Activated CD4-positive, CD25-positive, alpha-beta regulatory T cell (primary cell): ENCODE data around the gene AGPS.

Source experiments
- DNase-seq, 4 experiments: peaks; one replicate each; lab custom pipeline; 2025; lab: John Stamatoyannopoulos, UW

The AGPS gene

DNA sequence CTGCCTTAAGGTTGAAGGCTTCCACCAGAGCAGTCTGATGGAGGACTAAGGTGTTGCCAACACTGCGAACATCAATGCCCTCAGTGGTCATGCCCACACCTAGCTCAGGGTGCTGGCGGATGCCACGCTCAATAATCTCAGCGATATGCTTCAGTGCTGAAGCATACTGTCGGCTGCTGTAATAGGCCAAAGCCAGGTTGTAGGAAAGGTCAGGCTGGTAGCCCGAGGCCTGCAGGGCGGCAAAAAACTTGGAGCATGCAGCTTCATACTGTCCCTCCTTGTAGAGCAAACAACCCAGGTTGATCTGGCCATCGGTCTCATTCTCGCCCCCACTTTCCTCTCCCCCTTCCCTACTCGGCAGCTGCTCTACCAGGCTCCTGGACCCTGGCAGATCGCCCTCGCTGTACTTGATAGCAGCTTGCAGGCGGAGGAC is 159.4 kb downstream of the AGPS start:
- no peak for DNase-seq

DNA sequence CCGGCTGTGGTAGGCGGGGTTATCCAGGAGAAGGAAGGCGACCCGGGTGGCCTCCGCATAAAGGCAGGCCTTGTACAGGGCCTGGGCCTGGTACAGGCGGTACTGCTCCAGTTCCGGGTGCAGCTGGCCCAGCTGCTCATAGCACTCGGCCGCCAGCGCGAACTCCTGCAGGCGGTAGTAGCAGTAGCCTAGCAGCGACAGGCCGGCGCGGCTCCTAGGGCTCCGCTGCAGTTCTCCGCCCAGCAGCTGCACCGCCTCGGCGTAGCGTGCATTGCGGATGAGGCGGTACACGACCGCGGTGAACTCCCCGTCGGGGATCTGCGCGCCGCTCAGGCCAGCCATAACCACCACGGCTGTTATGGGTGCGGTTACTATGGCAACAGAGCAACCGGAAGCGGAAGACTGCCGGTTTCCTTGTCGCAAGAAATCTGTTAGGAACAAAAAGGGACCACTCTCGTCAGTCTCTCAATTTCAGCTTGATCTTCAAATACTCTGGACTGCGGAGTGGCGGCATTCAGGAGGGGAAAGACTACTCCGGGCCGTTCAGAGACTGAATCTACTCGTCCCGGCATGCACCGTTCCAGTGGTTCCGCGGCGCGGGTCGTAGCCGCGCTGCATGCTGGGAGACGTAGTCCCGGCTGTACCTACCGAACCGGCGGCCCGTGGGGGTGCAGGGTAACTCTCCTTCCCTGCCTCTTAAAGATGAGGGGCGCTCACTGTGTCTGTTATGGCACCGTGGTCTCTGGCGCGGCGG is 160.0 kb downstream of the AGPS start:
- DNase-seq = peak; percentile 75 to 84 (median 78)

DNA sequence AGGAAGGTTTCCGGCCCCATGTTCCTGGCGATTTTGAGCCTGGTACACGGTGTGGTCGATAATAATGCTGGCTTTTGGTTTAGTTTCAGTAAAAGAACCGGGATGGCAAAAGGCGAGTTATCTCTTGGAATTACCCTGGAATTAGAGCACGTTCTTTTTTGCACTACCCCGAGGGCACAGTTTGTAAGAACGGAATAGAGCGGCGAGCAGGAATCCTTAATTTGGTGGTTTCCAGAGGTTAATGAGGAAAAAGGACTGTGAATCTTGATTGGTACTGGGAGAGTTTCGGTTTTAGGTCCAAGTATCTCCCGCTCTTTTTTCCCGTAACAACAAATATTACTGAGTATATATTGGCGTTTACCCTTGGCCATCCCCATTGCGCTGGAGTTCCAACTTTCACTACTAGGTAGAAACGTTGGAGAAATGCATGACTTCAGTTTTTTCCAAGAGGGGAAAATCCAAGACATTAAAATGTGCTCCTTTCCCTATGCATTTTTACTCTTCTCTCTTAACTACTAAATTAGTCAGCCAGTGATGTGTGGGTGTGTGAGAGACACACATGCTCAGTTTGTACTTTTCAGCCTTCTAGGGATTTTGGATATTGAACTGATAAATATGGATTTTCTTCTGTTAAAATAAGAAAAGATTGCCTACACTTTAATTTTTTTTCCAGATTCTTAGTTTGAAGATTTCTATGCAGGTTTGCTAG is 160.8 kb downstream of the AGPS start:
- DNase-seq = no peak

DNA sequence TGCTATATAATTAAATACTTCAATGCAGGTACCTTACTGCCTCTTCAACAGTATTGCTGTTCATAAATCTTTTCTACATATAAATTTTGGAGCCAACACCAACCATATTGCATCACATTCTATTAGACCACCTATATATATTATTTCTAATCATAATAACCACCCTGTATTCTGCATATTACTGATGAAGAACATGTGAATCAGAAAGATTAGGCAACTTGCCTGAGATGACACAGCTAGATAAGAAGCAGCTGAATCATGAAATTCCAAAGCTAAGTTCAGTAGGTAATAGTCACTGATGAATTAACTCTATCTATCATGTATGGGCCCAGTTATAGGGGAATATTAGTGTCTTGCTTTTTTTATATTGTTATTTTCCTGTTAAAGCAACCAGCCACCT is 161.8 kb downstream of the AGPS start:
- DNase-seq = no peak

DNA sequence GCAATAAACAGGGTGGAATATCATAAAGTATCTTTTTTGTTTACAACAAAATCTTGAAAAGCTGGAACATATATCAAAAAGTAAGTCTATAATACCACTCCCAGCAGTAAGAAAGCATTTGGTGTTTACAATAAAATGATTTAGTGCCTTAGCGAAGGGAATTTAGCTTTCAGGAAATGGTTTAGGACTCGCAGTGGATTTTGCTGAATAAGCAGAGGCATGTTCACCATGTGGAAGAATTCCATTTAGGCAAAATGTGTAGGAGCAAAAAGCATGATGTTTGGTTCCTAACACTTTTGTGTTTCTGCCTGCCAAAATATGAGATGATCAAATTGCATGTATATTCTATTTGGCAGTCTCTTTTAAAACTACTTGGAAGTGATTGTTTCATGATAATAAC is 163.6 kb downstream of the AGPS start:
- DNase-seq = no peak

DNA sequence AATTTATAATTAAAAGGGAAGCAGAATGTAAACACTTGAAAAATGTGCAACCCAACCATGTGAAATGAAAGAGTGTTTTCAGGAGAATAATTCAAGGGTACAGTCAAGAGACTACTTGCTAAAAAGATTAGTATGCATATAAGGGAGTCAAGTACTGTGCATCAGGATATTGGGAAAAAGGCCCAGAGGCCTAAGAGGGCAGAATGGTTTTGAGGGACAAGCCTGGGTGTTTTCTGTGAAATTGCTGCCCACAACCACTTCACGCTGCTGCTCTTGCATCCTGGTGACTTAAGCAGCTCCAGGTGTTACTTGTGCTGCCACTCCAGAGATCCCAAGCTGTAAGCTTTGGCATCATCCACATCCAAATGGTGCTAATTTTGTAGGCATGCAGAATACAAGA is 165.2 kb downstream of the AGPS start:
- DNase-seq = no peak

DNA sequence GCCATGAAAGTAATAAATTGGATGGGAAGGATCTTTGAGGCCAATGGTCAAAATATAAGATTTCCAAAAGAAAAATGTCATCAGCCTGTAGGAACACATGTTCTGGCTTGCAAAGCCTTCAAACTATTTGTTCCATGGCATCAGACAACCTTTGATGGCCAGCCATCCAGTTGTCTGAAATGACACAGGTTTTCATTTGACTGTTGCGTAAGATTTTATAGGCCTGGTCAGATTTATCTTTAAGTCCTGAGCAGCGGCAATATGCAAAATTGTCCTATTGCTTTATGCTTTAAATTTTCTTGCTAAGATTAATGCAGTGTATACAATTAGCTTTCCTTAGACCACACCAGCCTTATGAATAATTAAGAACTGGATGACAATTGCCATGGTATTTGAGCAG is 167.1 kb downstream of the AGPS start:
- DNase-seq = no peak

DNA sequence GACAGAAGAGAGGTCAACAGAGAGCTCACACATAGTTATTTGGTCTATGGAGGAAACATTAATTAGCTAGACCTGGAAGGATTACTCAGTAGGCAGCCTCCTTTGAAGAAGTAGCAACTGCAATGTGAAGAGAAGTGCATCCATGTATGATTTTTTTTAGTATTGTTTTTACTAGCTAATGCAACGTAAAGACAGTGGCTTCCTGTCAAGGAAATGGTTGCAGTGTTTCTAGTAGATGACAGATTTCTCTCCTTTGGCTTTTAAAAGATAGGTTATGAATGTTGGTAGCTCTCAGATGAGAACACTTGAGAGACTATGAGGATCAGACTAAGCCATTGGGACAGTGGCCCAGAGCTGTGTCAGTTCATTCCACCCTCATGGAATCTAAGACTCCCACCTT is 175.8 kb downstream of the AGPS start:
- no peak for DNase-seq

DNA sequence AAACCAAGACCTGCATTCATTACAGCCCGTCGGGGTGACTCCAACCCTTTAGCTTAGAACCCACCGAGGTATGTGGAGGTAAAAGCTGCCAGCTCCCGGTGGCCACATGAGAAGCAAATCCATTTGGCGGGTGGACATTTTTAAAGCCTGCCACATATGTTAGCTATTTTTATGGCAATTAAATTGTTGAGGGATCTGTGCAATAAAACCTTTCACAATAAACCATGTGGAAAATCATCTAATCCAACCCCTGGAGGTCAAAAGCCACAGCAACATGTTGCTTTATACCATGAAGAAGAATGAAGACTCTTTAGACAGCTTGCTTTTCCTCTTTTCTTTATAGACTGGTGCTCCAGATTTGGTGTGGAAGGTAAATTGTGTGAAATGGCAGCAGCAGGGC is 176.3 kb downstream of the AGPS start:
- no peak for DNase-seq

DNA sequence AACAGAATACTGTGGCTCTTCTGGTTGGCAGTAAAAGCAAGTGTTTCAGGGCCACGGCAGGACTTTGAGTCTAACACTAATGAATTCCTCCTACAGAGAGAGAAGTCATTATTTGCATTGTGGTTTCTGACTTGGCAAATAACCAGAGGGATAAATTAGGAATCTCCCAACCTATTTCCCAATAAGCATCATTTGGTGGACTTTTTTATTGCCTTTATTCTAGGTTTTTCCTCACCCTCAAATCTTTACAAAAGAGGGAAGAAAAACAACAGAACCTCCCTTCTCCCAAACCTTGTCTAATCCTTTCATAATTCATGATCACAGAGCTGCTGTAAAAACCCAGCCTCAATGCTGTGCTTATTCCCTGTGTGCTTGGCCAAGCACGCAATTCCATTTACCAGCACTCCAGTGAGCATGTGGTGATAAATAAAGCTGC is 179.7 kb downstream of the AGPS start:
- DNase-seq = no peak

DNA sequence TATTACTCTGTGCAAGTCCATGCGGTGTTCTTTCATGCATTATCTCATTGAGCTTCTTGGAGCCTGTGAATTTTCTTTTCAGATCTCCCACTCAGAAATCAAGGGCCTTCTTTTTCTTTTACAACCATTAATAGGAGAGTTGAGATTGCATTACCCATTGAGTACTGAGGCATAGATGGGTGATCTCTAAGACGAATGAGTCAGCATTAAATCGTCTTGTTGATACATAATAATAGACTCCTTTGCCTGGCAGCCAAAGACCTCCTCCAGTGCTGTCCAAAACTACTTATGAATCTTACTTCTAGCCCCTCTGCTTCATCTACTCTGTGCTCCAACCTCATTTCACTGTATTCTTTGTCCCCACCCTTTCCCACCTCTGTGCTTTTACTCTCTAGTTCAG is 180.5 kb downstream of the AGPS start:
- DNase-seq = no peak

DNA sequence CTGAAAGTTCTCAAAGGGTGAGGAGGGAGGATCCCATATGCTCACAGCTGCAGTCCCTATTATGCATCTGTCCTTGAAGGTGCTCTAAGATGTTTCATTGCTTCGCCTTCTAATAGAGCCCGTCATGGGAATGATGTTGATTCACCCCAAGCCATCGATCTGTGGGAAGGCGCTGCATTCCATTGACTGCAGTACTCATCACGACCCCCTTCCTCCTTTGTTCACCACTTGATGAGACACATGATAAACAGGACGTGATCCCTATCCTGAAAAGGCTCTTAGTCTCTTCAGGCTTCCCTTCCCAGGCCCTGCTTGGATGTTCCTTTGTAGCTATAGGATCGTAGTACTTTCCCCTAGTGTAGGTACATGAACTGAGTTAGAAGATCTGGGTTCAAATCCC is 181.8 kb downstream of the AGPS start:
- DNase-seq = no peak

DNA sequence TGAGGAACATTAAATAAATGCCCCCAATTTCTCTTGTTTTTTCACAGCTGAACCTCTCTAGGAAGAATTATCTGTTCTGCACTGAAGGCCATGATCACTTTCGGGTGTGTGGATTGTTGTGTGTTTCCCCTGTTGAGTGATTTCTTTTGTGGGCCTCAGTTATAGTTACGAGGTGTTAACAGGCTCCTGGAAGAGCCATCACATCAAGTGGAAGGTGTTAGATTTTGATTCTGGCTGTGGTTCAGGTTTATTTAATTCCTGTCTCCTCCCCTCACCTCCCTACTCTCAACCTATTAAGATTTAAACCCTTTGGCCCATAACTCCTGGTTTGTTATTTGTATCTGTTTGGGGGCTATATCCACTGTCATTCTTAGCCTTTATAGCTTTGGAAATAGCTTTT is 182.8 kb downstream of the AGPS start:
- no peak for DNase-seq

DNA sequence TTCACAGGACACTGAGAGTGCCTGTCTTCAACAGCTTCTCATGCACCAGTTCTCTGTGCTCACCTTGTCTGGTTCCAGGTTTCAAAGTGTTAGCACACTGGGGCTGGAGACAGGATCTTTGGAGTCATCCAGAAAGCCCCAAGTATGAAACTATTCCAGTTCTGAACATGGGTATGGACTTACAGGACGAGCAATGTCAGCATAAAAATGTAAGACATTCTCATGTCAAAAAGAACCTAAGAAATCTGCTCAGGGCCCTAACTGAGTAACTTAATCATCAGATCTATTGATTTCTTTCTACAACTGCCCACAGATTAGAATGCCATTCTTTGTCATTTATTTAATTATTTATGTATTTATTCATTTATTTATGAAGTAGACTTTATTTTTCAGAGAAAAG is 184.5 kb downstream of the AGPS start:
- DNase-seq = no peak

DNA sequence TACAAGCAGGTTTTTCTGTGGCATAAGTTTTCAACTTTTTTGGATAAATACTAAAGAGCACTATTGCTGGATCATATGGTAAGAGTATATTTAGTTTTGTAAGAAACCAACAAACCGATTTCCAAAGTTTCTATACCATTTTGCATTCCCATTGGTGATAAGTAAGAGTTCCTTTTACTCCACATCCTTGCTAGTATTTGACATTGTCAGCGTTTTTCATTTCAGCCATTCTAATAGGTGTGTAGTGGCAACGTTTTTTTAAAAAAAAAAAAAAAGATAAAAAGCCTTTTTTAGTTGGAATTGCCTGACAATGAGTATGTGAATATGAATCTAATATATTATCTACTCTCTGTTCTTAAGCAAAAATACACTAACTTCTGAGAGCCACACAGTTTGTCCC is 185.9 kb downstream of the AGPS start:
- no peak for DNase-seq

DNA sequence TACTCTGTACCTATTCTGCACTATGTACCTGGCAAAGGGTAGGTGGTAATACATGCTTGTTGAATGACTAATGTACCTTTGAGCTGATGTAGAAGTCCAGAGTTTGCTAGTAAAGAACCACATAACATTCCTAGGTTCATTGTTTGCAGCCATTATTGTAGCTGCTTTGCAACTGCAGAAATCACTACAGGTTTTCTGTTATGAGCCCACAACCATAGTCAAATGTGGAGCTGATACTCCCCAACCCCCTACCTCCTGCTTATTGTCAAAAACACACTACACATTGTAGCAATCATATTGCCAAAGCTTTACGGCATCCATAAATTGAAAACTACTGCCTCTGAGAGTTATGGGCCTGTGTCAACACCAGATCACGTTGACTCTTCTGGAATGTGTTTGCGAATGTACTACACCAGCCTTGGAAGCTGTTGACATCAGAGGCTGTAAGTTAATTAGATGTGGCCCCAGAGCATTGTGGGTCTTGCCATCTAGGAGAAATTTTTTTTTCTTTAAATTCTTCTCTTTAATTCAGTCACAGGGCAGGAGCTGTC is 187.0 kb downstream of the AGPS start:
- DNase-seq = no peak

DNA sequence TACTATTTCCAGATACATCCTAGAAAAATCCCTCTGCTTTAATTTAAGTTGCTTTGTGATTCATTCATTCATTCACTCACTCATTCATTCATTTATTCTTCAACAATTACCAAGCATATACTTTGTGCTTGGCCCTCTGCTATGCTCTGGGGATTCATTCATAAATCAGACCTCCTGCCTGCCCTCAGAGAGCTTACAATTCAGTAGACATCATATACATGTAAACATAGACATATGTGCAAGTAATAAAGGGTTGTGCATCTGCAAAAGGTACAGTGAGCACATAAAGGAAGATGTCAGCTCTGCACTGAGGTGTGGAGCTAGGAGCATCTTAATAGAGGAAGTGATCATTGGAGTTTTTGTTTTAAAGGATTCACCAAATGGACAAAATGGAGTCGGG is 189.4 kb downstream of the AGPS start:
- DNase-seq = no peak

DNA sequence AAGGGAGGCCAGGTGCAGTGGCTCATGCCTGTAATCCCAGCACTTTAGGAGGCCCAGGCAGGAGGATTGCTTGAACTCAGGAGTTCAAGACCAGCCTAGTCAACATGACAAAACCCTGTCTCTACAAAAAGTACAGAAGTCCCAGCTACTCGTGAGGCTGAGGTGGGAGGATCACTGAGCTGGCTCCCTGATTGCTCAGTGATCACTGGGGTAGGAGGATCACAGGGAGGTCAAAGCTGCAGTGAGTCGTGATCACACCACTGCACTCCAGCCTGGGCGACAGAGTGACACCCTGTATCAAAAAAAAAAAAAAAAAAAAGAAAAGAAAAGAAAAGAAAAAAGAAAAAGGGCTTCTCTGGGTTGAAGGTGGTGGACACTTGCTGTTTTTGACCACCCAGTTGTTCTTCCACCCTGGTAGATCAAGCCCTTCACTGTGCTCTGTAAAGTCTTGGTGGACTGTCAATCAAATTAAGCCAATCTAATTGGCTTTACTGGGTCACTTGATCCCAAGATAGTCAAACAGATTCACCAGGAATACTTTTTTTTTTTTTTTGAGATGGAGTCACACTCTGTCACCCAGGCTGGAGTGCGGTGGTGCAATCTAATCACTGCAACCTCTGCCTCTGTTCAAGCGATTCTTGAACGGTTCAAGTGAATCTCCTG is 191.6 kb downstream of the AGPS start:
- no peak for DNase-seq

DNA sequence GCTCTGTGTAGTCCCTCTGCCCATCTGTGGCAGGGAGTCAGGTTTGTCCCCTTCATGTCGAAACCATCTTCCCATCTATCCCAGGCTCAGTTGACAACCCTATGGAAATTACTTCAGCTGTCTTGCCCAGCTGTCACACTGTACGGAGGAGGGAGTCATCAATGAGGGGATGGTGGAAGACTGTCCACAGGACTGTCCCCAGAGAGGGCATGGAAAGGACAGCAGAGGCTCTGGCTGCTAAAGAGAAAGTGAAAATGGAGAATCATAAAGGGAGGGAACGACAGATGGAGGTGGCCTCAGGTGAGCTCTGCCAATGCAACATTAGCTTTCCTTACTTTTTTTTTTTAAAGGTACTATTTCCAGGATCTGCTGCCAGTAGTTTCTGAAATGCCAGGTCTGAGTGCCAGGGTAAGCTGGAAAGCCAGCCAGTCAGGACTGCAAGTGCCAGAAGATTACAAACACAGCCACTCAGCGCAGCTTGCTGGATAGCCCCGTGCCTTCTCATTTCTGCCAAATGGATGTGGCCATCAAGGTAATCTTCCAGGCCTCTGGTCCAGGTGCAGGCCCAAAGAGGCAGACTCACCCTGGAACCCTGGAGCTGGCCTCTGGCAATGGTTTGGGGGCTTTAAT is 192.8 kb downstream of the AGPS start:
- DNase-seq = no peak

DNA sequence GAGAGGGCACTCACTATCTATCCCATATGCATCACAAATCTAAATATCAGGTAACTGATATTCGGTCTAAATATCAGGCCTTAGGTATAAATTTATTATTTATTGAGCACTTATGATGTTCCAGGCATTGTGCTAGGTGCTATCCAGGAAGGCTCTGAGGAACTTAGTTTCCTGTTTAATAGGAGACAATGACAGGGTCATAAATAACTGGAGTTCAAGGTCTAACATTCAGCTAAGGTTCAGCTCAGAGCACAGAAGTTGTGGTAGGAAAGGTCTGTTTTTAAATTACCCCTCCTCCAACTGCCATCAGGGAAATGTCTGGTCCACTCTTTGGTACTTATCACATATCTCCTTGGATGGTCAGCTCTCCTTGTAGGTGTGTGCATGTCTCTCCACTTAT is 193.6 kb downstream of the AGPS start:
- DNase-seq = no peak

DNA sequence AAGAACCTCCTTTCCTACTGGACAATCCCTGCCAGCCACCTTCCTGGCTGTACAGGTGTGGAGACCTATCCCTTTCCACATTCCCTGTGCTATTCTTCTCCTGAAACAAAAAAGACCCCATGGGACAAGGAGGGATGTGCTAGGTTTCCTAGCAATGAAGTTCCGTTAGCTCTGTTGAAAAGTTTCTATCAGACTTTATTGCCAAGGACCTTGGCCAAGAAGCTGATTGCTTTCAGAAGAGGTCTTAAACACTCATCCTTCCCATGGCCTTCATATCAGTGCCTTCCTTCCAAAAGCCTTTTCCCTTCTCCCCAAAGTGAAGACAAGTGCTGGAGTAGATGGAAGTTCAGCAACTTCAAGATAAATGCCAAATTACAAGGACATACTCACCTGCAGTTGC is 194.8 kb downstream of the AGPS start:
- DNase-seq = no peak

DNA sequence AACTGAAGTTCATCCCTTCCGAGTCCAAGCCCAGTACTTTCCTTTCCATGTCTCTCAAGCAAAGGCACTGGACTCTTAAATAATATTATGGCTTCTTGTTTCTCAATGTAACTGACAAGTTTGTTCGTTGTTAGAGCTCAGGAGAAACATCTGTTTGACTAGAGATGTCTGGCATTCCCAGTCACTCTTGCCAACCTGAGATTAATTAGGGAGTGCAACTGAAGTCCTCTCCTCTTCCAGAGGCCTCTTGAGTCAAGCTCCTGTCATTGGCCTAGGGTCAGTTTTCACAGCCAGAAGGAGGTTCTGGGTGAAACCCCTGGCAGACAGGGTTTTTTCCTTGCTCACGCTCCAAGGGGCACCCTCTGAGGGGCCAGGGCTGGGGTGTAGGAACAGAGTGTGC is 196.1 kb downstream of the AGPS start:
- no peak for DNase-seq
